Muscle layer of duodenum (tissue), 2 donors: ENCODE results near the gene RPS6KA5.

Source experiments
- H3K27ac ChIP-seq: one replicate; pipeline ENCODE4 v1.7.0; 2013; ENCODE audit warnings: mild to moderate bottlenecking, low read length
- H3K27me3 ChIP-seq: one replicate; pipeline ENCODE4 v1.7.0; 2013; ENCODE audit warnings: low read depth, mild to moderate bottlenecking, control low read depth, low read length
- H3K36me3 ChIP-seq, 2 donors: one replicate each; pipeline ENCODE4 v1.7.0; 2013; ENCODE audit warnings: low read length in 2 of 2, control low read depth in 1 of 2, mild to moderate bottlenecking in 1 of 2; ENCODE audit not compliant: insufficient read depth in 2 of 2, control insufficient read depth in 1 of 2
- H3K4me1 ChIP-seq, 2 donors: one replicate each; pipeline ENCODE4 v1.7.0; 2013; ENCODE audit warnings: low read length in 2 of 2, mild to moderate bottlenecking in 2 of 2, control low read depth in 1 of 2, moderate library complexity in 1 of 2; ENCODE audit not compliant: insufficient read depth in 2 of 2, control insufficient read depth in 1 of 2
- H3K4me3 ChIP-seq, 2 donors: one replicate each; pipeline ENCODE4 v1.7.0; 2013; ENCODE audit warnings: low read length in 2 of 2, low read depth in 1 of 2, mild to moderate bottlenecking in 1 of 2
- H3K9me3 ChIP-seq, 2 donors: one replicate each; pipeline ENCODE4 v1.7.0; 2013; ENCODE audit warnings: low read length in 2 of 2, control low read depth in 1 of 2, mild to moderate bottlenecking in 1 of 2; ENCODE audit not compliant: control insufficient read depth in 1 of 2
- donor health status: healthy.

RPS6KA5 gene

GRCh38 chr14:90936757-90937440 lies 123.5 kb downstream of the RPS6KA5 start:
- no peak overlapping the region for H3K27ac ChIP-seq
- H3K4me1 ChIP-seq = no peaks in the 10 kb centered on the region
- H3K36me3 ChIP-seq = peaks cover 0 to 28% of the 10 kb centered on the region in 2 donors

GRCh38 chr14:90924621-90925340 lies 135.7 kb downstream of the RPS6KA5 start:
- Histone ChIP-seq H3K27me3 (no peaks in the 10 kb centered on the region), H3K27ac (no peak overlapping the region), H3K4me1 (peaks cover 0 to 6% of the 10 kb centered on the region in 2 donors), H3K36me3 (peaks cover 0 to 2% of the 10 kb centered on the region in 2 donors), H3K9me3 (no peaks in the 10 kb centered on the region), H3K4me3 (no peak overlapping the region)

More at GRCh38 chr14:90936757-90937440, 123.5 kb downstream of the RPS6KA5 start:
- no peak overlapping the region for H3K4me3 ChIP-seq
- H3K9me3 ChIP-seq = peaks cover 0 to 8% of the 10 kb centered on the region in 2 donors
- H3K27me3 ChIP-seq = no peaks in the 10 kb centered on the region

GRCh38 chr14:90922141-90922540 lies 138.3 kb downstream of the RPS6KA5 start:
- Histone ChIP-seq H3K27me3 (no peaks in the 10 kb centered on the region), H3K36me3 (peaks cover 0 to 14% of the 10 kb centered on the region in 2 donors), H3K9me3 (no peaks in the 10 kb centered on the region), H3K27ac (no peak overlapping the region), H3K4me3 (no peak overlapping the region), H3K4me1 (peaks cover 0 to 6% of the 10 kb centered on the region in 2 donors)

- Histone ChIP-seq H3K4me3 (no peak overlapping the region), H3K27me3 (no peaks in the 10 kb centered on the region), H3K27ac (no peak overlapping the region), H3K9me3 (no peaks in the 10 kb centered on the region), H3K36me3 (peaks cover 0 to 4% of the 10 kb centered on the region in 2 donors), H3K4me1 (no peaks in the 10 kb centered on the region)
Observed at GRCh38 chr14:90911121-90911520, 149.3 kb downstream of the RPS6KA5 start.

DNA sequence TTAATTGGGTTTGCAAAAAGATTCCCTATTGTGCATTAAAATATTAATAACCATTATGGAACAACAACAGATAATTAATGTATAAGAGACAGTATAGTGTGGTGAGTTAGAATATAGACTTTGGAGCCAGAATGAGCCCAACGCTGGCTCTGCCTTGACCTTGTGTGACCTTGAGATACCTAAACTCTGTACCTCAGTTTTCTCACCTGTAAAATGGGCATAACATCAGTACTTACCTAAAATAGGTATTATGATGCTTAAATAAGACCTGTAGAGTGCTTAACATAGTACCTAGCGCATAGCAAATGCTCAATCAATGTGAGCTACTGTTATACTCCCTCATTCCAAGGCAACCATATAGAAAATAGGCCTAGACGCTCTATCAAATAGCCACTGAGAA lies 153.3 kb downstream of the RPS6KA5 start:
- Histone ChIP-seq H3K4me3 (no peak overlapping the region), H3K36me3 (no peaks in the 10 kb centered on the region), H3K4me1 (no peaks in the 10 kb centered on the region), H3K27ac (no peak overlapping the region), H3K9me3 (no peaks in the 10 kb centered on the region), H3K27me3 (no peaks in the 10 kb centered on the region)

DNA sequence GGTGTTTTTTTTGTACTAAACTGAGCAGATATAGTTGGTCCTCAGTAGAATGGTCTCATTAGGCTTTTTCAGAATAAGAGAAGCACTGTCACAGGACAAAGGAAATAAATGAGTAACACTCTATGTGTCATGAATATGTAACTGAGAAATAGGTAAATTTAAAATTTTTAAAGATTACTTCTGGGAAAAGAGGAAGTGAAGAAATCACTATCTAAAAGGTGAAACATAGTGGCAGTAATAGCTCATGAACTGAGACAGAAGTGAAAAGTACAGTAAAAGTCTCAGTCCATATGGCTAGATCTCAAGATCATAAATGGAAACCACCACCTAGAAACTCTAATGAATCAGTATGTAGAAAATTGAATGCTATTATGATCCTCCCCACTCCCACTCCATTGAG lies 154.9 kb downstream of the RPS6KA5 start:
- Histone ChIP-seq H3K4me3 (no peak overlapping the region), H3K4me1 (no peaks in the 10 kb centered on the region), H3K27me3 (no peaks in the 10 kb centered on the region), H3K9me3 (no peaks in the 10 kb centered on the region), H3K36me3 (no peaks in the 10 kb centered on the region), H3K27ac (no peak overlapping the region)

DNA sequence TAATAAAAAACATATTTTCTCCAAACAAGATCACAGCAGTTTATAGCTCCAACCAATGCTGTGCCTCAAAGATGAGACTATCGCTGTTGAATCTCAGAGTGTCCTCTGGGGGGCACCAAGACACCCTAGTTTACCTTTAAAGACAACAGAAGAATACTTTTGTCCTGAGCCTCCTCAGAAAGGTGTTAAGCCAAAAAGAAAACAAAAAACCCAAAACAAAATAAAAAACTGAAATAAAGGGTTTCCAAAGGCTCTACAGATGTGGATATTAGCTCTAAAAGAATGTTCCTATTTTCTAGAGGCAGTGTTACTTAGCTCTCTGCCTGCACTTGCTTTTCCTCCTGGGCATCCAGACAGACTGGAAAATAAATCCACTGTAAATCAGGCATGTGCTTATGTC lies 157.3 kb downstream of the RPS6KA5 start:
- Histone ChIP-seq H3K4me1 (no peaks in the 10 kb centered on the region), H3K4me3 (no peak overlapping the region), H3K27ac (no peak overlapping the region), H3K27me3 (no peaks in the 10 kb centered on the region), H3K9me3 (no peaks in the 10 kb centered on the region), H3K36me3 (peaks cover 4 to 10% of the 10 kb centered on the region in 2 donors)

GRCh38 chr14:90900476-90901083 lies 159.9 kb downstream of the RPS6KA5 start:
- Histone ChIP-seq H3K27ac (no peak overlapping the region), H3K27me3 (no peaks in the 10 kb centered on the region), H3K36me3 (peaks cover 11 to 32% of the 10 kb centered on the region in 2 donors), H3K4me1 (no peaks in the 10 kb centered on the region), H3K4me3 (no peak overlapping the region), H3K9me3 (no peaks in the 10 kb centered on the region)

DNA sequence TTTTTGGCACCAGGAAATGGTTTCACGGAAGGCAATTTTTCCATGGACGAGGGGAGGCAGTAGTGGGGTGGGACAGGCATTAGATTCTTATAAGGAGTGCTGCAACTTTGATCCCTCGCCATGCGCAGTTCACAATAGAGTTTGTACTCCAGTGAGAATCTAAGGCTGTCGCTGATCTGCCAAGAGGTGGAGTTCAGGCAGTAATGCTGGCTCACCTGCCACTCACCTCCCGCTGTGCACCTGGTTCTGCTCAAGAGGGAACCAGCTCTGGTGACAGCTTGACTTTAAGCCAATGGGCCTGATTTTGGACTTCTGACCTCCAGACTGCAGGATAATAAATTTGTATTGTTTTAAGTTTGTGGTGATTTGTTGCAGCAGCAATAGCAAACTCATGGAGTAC lies 163.4 kb downstream of the RPS6KA5 start:
- Histone ChIP-seq H3K36me3 (peaks cover 11 to 40% of the 10 kb centered on the region in 2 donors), H3K4me1 (no peaks in the 10 kb centered on the region), H3K4me3 (no peak overlapping the region), H3K9me3 (no peaks in the 10 kb centered on the region), H3K27ac (no peak overlapping the region), H3K27me3 (no peaks in the 10 kb centered on the region)

GRCh38 chr14:90894241-90894640 lies 166.2 kb downstream of the RPS6KA5 start:
- Histone ChIP-seq H3K27me3 (no peaks in the 10 kb centered on the region), H3K27ac (no peak overlapping the region), H3K4me1 (no peaks in the 10 kb centered on the region), H3K36me3 (peaks cover 11 to 42% of the 10 kb centered on the region in 2 donors), H3K9me3 (no peaks in the 10 kb centered on the region), H3K4me3 (no peak overlapping the region)

DNA sequence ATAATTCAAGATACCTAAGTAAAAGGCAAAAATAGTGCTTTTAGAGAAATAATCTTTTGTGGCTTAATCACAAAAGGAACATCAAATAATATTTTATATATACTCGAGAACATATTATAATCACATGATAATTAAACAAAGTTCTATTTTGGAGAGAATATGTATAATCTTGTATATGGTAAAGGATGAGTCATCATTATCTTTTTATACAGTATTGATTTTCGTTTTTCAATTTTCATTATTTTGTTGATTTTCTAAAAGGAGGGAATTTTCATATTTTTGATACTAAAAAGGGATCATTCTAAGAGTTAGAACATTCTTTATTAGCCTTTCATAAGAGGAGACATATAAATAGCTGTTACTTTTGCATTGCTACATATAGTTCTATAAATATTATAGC lies 166.9 kb downstream of the RPS6KA5 start:
- peaks cover 11 to 36% of the 10 kb centered on the region in 2 donors for H3K36me3 ChIP-seq

More for the DNA sequence above, 166.9 kb downstream of the RPS6KA5 start:
- H3K4me1 ChIP-seq = no peaks in the 10 kb centered on the region
- no peak overlapping the region for H3K4me3 ChIP-seq
- H3K27ac ChIP-seq = no peak overlapping the region
- no peaks in the 10 kb centered on the region for H3K27me3 ChIP-seq
- no peaks in the 10 kb centered on the region for H3K9me3 ChIP-seq
